Tibial nerve (tissue), 4 donors: ENCODE data around the gene TMEM131L. TPM values are rescaled to one million over a fixed set of nuclear protein-coding genes. Genes with fewer than 3 reads are reported as not detected.

Experiments used
- DNase-seq, 2 donors: peaks; one replicate each; pipeline ENCODE4 v3.0.0-alpha.2; 2019; ENCODE audit warnings: low spot score in 2 of 2
- H3K27ac ChIP-seq, 4 donors: fragments of 200-600 bp; sonication (generic) in 3 of 4; one replicate each; pipeline ENCODE4 v1.5.1; 2017 to 2019; ENCODE audit warnings: mild to moderate bottlenecking in 1 of 4
- H3K27me3 ChIP-seq, 2 donors: fragments of 200-600 bp; sonication (generic) in 1 of 2; one replicate each; pipeline versions ENCODE4 v1.5.1 to v1.6.0; 2017 to 2019
- H3K36me3 ChIP-seq, 3 donors: fragments of 200-600 bp; sonication (generic); one replicate each; pipeline ENCODE4 v1.5.1; 2018 to 2019
- H3K4me1 ChIP-seq, 4 donors: fragments of 200-600 bp; sonication (generic) in 3 of 4; one replicate each; pipeline ENCODE4 v1.5.1; 2017 to 2019
- H3K4me3 ChIP-seq, 4 donors: fragments of 200-600 bp; sonication (generic) in 3 of 4; one replicate each; pipeline ENCODE4 v1.5.1; 2017 to 2019; ENCODE audit warnings: mild to moderate bottlenecking in 1 of 4, moderate library complexity in 1 of 4
- H3K9me3 ChIP-seq, 4 donors: fragments of 200-600 bp; sonication (generic) in 3 of 4; one replicate each; pipeline ENCODE4 v1.5.1; 2017 to 2019
- CTCF ChIP-seq, 5 experiments: fragments of 200-600 bp in 3 of 5; fragments of 450-650 bp in 2 of 5; sonication (generic) in 3 of 5; IDR thresholded peaks; one replicate each; pipeline ENCODE4 v1.5.1; 2016 to 2019; ENCODE audit warnings: antibody characterized with exemption in 5 of 5, mild to moderate bottlenecking in 3 of 5, moderate library complexity in 2 of 5
- EP300 ChIP-seq, 2 donors: sonication (generic); formaldehyde crosslinking; IDR thresholded peaks; one replicate each; pipeline ENCODE4 v1.6.1; 2017; ENCODE audit warnings: antibody characterized with exemption in 2 of 2, mild to moderate bottlenecking in 1 of 2
- POLR2A ChIP-seq, 2 donors: fragments of 450-650 bp; IDR thresholded peaks; one replicate each; pipeline ENCODE4 v1.6.1; 2017; ENCODE audit warnings: antibody characterized with exemption in 2 of 2, mild to moderate bottlenecking in 2 of 2, moderate library complexity in 2 of 2
- WGBS, 2 donors: methylation state at CpG; one replicate each; pipeline ENCODE4 v1.1.5; 2018; 5-methylcytosine and 5-hydroxymethylcytosine counted together
- total RNA-seq, 4 donors: library from RNA; depleted of rRNA; stranded (reverse); fragments of >200 nt; gene quantifications; one replicate each; pipeline ENCODE4 v1.1.0, GENCODE V29; 2016

TMEM131L gene
- total RNA-seq, 4 donors from 2014 or later, result 8.7 to 19.9 (median 12.1) TPM

- Histone ChIP-seq H3K4me3 (no peak overlapping the region), H3K36me3 (peaks cover 0 to 11% (median 0%) of the 10 kb centered on the region in 3 donors), H3K27me3 (no peaks in the 10 kb centered on the region), H3K27ac (peak overlapping the region in 1 of 4 donors; percentile 32), H3K4me1 (peaks cover 0 to 24% (median 16%) of the 10 kb centered on the region in 4 donors), H3K9me3 (no peaks in the 10 kb centered on the region)
- 76 to 82% methylated on average over 5 of the region's 5 CpGs for WGBS, 2 donors
- DNase-seq, result no peak
- TF ChIP-seq POLR2A (IDR thresholded peaks at IDR 0.05) (no peak), EP300 (IDR thresholded peaks at IDR 0.05) (no peak), CTCF (IDR thresholded peaks at IDR 0.05) (no peak)
Observed at GRCh38 chr4:153471698-153472093, 5.5 kb downstream of the TMEM131L start.

GRCh38 chr4:153472122-153473037 lies 6.2 kb downstream of the TMEM131L start:
- Histone ChIP-seq H3K4me1 (peaks cover 0 to 21% (median 15%) of the 10 kb centered on the region in 4 donors), H3K4me3 (no peak overlapping the region), H3K9me3 (no peaks in the 10 kb centered on the region), H3K27me3 (no peaks in the 10 kb centered on the region), H3K36me3 (peaks cover 0 to 11% (median 0%) of the 10 kb centered on the region in 3 donors), H3K27ac (peak overlapping the region in 1 of 4 donors; percentile 32)
- no peak for DNase-seq
- TF ChIP-seq CTCF (IDR thresholded peaks at IDR 0.05), result no peak
- TF ChIP-seq POLR2A (IDR thresholded peaks at IDR 0.05), result no peak
- 95 to 96% methylated on average over 5 of the region's 5 CpGs for WGBS, 2 donors

- Histone ChIP-seq H3K27me3 (no peaks in the 10 kb centered on the region), H3K4me1 (peaks cover 0 to 9% (median 3%) of the 10 kb centered on the region in 4 donors), H3K36me3 (peaks cover 0 to 11% (median 0%) of the 10 kb centered on the region in 3 donors), H3K9me3 (no peaks in the 10 kb centered on the region), H3K27ac (no peak overlapping the region), H3K4me3 (no peak overlapping the region)
- WGBS, 2 donors, result 94 to 97% methylated on average over 4 of the region's 4 CpGs
- no peak for DNase-seq
- TF ChIP-seq EP300 (IDR thresholded peaks at IDR 0.05), result no peak
- TF ChIP-seq CTCF (IDR thresholded peaks at IDR 0.05), result no peak
- no peak for TF ChIP-seq POLR2A (IDR thresholded peaks at IDR 0.05)
Observed at GRCh38 chr4:153474251-153474650, 8.1 kb downstream of the TMEM131L start.

GRCh38 chr4:153476829-153477574 lies 10.8 kb downstream of the TMEM131L start:
- no peaks in the 10 kb centered on the region for H3K27me3 ChIP-seq
- WGBS, 2 donors, result 80 to 84% methylated on average over 8 of the region's 8 CpGs
- H3K4me1 ChIP-seq, result peaks cover 0 to 9% (median 0%) of the 10 kb centered on the region in 4 donors
- H3K36me3 ChIP-seq, result peaks cover 0 to 17% (median 0%) of the 10 kb centered on the region in 3 donors
- TF ChIP-seq CTCF (IDR thresholded peaks at IDR 0.05) (no peak), EP300 (IDR thresholded peaks at IDR 0.05) (no peak), POLR2A (IDR thresholded peaks at IDR 0.05) (no peak)
- no peaks in the 10 kb centered on the region for H3K9me3 ChIP-seq
- no peak overlapping the region for H3K27ac ChIP-seq
- no peak for DNase-seq
- H3K4me3 ChIP-seq, result no peak overlapping the region
